Measurements from ENCODE around the gene UCN. TPM values are rescaled to one million over a fixed set of nuclear protein-coding genes. Genes with fewer than 3 reads are reported as not detected.

UCN gene, protein sequence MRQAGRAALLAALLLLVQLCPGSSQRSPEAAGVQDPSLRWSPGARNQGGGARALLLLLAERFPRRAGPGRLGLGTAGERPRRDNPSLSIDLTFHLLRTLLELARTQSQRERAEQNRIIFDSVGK
- polyA plus RNA-seq (2012; ENCODE audit: insufficient read length, low read depth), result 12.2 TPM

DNA sequence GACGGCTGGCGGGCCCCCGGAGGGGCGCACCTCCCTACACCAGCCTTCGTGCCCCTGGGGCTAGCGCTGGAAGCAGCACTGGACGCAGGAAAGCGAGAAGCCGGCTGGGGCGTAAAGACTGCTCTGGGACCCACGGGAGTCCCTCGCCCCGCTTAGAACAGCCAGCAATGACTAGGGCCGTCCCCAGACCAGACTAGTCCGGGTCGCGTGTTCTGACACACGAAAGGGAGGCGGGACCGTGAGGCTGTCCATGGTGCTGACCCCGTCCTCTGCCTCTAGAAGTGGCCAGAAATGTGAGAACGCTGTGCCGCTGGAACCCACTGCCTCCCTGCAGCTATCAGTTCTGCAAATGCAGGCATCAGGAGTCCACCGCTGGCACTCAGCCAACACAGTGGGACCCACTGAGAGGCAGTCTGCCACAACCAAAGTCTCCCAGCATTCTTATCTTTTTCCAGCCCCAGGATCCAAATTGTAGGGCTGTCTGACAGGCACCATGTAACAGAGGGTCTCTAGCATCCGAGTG is at the start of gene UCN:
UCN (minus strand) TSS at position 87 of the 523 bp plus-strand sequence. CDS start 550 bp downstream, outside the sequence.
- TF ChIP-seq TAF1 (IDR thresholded peaks at IDR 0.05; ENCODE audit: borderline replicate concordance, insufficient read depth, low read length), result no peak
- TF ChIP-seq, protein P1, sequence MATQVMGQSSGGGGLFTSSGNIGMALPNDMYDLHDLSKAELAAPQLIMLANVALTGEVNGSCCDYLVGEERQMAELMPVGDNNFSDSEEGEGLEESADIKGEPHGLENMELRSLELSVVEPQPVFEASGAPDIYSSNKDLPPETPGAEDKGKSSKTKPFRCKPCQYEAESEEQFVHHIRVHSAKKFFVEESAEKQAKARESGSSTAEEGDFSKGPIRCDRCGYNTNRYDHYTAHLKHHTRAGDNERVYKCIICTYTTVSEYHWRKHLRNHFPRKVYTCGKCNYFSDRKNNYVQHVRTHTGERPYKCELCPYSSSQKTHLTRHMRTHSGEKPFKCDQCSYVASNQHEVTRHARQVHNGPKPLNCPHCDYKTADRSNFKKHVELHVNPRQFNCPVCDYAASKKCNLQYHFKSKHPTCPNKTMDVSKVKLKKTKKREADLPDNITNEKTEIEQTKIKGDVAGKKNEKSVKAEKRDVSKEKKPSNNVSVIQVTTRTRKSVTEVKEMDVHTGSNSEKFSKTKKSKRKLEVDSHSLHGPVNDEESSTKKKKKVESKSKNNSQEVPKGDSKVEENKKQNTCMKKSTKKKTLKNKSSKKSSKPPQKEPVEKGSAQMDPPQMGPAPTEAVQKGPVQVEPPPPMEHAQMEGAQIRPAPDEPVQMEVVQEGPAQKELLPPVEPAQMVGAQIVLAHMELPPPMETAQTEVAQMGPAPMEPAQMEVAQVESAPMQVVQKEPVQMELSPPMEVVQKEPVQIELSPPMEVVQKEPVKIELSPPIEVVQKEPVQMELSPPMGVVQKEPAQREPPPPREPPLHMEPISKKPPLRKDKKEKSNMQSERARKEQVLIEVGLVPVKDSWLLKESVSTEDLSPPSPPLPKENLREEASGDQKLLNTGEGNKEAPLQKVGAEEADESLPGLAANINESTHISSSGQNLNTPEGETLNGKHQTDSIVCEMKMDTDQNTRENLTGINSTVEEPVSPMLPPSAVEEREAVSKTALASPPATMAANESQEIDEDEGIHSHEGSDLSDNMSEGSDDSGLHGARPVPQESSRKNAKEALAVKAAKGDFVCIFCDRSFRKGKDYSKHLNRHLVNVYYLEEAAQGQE (IDR thresholded peaks at IDR 0.05; ENCODE audit: insufficient read depth in 1 of 2, low read depth in 2 of 2, low read length in 2 of 2), result peak; percentile 87 to 92
- TF ChIP-seq POLR2AphosphoS5 (IDR thresholded peaks at IDR 0.05; ENCODE audit: low read depth, low read length), result no peak
- TF ChIP-seq FOXP2 (optimal IDR thresholded peaks at IDR 0.05; ENCODE audit: borderline replicate concordance, extremely low read depth, extremely low read length, insufficient read depth), result no peak
- TF ChIP-seq SIN3A (IDR thresholded peaks at IDR 0.05; ENCODE audit: borderline replicate concordance, insufficient read depth, low read length), result no peak

DNA sequence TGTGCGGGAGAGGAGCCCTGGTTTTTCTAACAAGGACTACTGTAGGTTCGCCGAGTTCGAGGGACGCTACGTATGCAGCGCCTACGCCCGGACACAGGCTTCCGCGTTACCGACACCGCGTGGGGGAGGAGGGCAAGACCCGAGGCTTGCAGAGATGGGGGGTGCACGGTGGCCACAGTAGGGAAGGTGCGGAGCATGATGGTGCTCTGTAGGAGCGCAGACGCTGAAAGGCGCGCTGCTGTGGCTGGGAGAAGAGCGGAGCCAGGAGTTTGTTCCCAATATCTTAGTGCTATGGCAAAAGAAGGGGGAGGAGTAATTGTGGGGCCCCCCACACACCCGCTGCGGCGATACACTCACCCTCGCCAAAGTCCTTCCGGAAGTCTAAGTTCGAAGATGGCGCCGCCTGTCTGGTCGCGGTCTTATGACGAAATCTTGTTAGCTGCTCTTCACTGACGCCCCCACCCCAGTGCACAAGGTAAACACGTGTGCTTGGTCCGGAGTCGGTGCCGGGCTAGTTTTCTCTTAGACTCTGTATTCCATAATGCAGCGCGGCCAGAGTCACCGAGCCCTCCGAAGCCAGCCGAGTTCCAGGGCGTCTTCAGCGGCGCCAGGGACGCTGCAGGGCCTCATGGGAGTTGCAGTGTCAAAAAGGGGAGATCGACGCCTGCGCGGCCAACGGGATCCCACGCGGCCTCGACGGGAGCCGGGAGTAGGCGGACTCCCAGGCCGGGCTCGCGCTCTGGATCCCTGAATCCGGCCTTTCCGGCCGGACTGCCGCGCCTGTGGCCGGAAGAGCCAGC is 48.3 kb upstream of the UCN start, which contains the start of gene GTF3C2:
GTF3C2 (minus strand) TSS at position 383 of the 800 bp plus-strand sequence. CDS start 13,210 bp downstream, outside the sequence.
- TF ChIP-seq POLR2AphosphoS5 (IDR thresholded peaks at IDR 0.05; ENCODE audit: low read depth, low read length), result no peak
- peak; percentile 87 for TF ChIP-seq FOXP2 (optimal IDR thresholded peaks at IDR 0.05; ENCODE audit: borderline replicate concordance, extremely low read depth, extremely low read length, insufficient read depth)
- TF ChIP-seq, protein P1 (IDR thresholded peaks at IDR 0.05; ENCODE audit: insufficient read depth in 1 of 2, low read depth in 2 of 2, low read length in 2 of 2), result peak in 1 of 2 experiments; percentile 48; a peak in 1 of 4 replicates
- TF ChIP-seq TAF1 (IDR thresholded peaks at IDR 0.05; ENCODE audit: borderline replicate concordance, insufficient read depth, low read length), result peak; percentile 25
- TF ChIP-seq SIN3A (IDR thresholded peaks at IDR 0.05; ENCODE audit: borderline replicate concordance, insufficient read depth, low read length), result no peak

DNA sequence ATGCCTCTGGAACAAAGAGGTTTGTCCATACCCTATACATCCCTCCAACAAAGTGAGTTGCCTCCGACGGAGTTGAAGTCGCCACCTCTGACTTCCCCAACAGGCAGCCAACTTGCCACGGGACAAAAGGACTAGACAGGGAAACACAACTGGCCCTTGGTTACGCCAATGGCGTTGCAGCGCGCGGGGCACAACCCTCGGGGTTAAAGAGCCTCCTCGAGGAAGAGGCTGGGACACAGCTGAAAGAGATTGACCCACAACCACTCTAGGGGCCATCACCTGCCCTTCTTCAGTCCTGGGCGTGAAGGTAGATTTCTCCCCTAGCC is 47.8 kb upstream of the UCN start:
- TF ChIP-seq SIN3A (IDR thresholded peaks at IDR 0.05; ENCODE audit: borderline replicate concordance, insufficient read depth, low read length) (peak; percentile 76; the same call in 1 of the 2 replicates), TAF1 (IDR thresholded peaks at IDR 0.05; ENCODE audit: borderline replicate concordance, insufficient read depth, low read length) (peak; percentile 56; the same call in 1 of the 2 replicates), FOXP2 (optimal IDR thresholded peaks at IDR 0.05; ENCODE audit: borderline replicate concordance, extremely low read depth, extremely low read length, insufficient read depth) (no peak)

DNA sequence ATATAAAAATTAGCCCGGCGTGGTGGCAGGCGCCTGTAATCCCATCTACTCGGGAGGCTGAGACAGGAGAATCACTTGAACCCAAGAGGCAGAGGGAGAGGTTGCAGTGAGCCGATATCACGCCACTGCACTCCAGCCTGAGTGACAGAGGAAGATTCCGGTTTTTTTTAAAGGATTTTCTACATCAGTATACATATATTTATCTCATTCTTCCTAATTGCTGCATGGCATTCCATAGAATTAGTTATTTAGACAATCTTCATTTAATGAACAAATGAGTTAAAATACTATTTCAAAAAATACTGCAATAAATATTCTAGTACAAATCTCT is 46.3 kb upstream of the UCN start:
- no peak for TF ChIP-seq POLR2AphosphoS5 (IDR thresholded peaks at IDR 0.05; ENCODE audit: low read depth, low read length)
- TF ChIP-seq, protein P1 (IDR thresholded peaks at IDR 0.05; ENCODE audit: insufficient read depth in 1 of 2, low read depth in 2 of 2, low read length in 2 of 2), result no peak
- TF ChIP-seq FOXP2 (optimal IDR thresholded peaks at IDR 0.05; ENCODE audit: borderline replicate concordance, extremely low read depth, extremely low read length, insufficient read depth), result no peak
- no peak for TF ChIP-seq TAF1 (IDR thresholded peaks at IDR 0.05; ENCODE audit: borderline replicate concordance, insufficient read depth, low read length)
- TF ChIP-seq SIN3A (IDR thresholded peaks at IDR 0.05; ENCODE audit: borderline replicate concordance, insufficient read depth, low read length), result no peak

DNA sequence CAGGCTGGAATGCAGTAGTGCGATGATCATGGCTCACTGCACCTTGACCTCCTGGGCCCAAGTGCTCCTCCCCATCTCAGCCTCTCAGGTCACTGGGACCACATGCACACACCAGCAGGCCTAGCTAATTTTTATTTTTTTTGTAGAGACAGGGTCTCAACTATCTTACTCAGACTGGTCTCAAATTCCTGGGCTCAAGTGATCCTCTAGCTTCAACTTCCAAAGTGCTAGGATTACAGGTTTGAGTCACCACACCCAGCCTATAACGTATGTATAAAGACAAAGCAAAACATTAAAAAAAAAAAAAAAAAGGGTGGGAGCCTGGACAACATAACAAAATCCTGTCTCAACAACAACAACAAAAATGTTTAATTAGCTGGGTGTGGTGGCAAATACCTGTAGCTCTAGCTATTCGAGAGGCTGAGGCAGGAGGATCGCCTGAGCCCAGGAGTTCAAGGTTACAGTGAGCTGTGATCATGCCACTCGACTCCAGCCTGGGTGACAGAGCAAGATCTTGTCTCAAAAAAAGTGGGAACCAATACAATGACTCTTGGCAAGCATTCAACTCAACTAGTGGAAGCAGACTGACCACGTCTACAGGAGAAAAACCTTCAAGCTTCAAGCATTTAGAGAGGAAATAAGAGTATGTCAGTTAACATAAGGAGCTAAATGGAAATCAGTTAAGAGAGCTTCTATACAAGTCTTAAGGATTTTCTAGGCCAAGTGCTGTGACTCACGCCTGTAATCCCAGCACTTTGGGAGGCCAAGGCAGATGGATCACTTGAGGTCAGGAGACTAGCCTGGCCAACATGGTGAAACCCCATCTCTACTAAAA is 45.7 kb upstream of the UCN start:
- TF ChIP-seq FOXP2 (optimal IDR thresholded peaks at IDR 0.05; ENCODE audit: borderline replicate concordance, extremely low read depth, extremely low read length, insufficient read depth), result no peak
- TF ChIP-seq, protein P1 (IDR thresholded peaks at IDR 0.05; ENCODE audit: insufficient read depth in 1 of 2, low read depth in 2 of 2, low read length in 2 of 2), result no peak
- TF ChIP-seq POLR2AphosphoS5 (IDR thresholded peaks at IDR 0.05; ENCODE audit: low read depth, low read length), result no peak
- no peak for TF ChIP-seq SIN3A (IDR thresholded peaks at IDR 0.05; ENCODE audit: borderline replicate concordance, insufficient read depth, low read length)
- no peak for TF ChIP-seq TAF1 (IDR thresholded peaks at IDR 0.05; ENCODE audit: borderline replicate concordance, insufficient read depth, low read length)
